ENCODE data around the gene NTF3. TPM values are rescaled to one million over a fixed set of nuclear protein-coding genes. Genes with fewer than 3 reads are reported as not detected.

The NTF3 gene
- polyA plus RNA-seq, 1 of the 3 experiments (the other 2 are of a cell fraction): not detected

DNA sequence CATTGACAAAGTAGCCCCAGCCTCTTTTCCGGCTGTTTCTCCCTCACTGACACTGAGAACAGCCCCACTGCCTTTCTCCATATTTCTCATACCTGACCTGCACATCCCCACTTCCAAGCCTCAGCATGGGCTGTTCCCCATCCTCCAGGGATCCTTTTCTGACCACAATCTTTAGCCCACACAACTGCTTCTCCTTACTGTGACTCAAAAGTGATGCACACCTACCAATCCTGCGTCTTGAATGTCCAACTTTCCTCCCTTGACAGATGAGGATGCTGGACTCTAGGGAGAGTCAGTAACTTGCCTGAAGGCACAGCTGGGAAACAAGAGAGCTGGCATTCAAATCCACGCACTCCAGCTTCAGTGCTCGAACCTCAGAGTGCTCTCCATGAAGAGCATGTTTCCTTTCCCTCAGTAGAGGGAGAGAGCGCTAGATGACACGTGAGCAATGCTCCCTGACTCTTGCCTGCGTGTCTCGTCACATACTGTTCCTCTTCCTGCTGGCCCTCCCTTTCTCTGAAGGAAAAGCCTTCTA lies 75.6 kb downstream of the NTF3 start:
- no peak overlapping the region for H3K4me3 ChIP-seq (ENCODE audit: low read depth in 2 of 2, low read length in 1 of 2)
- H3K79me2 ChIP-seq (ENCODE audit: insufficient read depth): no peaks in the 10 kb centered on the region
- no peaks in the 10 kb centered on the region for H3K9me3 ChIP-seq
- TF ChIP-seq GATA2 (CRISPR knock-in tag; IDR thresholded peaks at IDR 0.05): no peak
- no peak for TF ChIP-seq FOSL2 (IDR thresholded peaks at IDR 0.05; ENCODE audit: borderline replicate concordance, low read depth)
- no peak for TF ChIP-seq RCOR1 (IDR thresholded peaks at IDR 0.05; ENCODE audit: low read length)
- no peak for TF ChIP-seq SIN3A (IDR thresholded peaks at IDR 0.05; ENCODE audit: borderline replicate concordance, low read depth, low read length)
- 12% methylated on average over 7 of the region's 8 CpGs for WGBS (ENCODE audit: low lambda C conversion rate)
- no peak overlapping the region for H3K27ac ChIP-seq (ENCODE audit: low read depth in 2 of 2, low read length in 1 of 2)
- peaks cover 54% of the 10 kb centered on the region; the same call in 1 of the 2 replicates for H3K27me3 ChIP-seq (ENCODE audit: insufficient read depth)
- H3F3A ChIP-seq (replicated peaks; ENCODE audit: insufficient read depth): no peaks in the 10 kb centered on the region
- no peak overlapping the region for H2AFZ ChIP-seq (ENCODE audit: low read depth)
- H3K4me2 ChIP-seq: no peak overlapping the region
- no peaks in the 10 kb centered on the region for H3K4me1 ChIP-seq (ENCODE audit: control insufficient read depth in 1 of 2, insufficient read depth in 2 of 2, low read depth in 1 of 2, low read length in 1 of 2)
- ChIA-PET POLR2A (no interaction called here), CTCF (no interaction called here)
- no peaks in the 10 kb centered on the region for H4K20me1 ChIP-seq (ENCODE audit: insufficient read depth)
- no peak overlapping the region for H3K9ac ChIP-seq
- no peaks in the 10 kb centered on the region for H3K36me3 ChIP-seq (replicated peaks in 1 of 2; ENCODE audit: control insufficient read depth in 1 of 2, insufficient read depth in 2 of 2, low read length in 1 of 2)
- no peak for DNase-seq
- H3K9me2 ChIP-seq: no peaks in the 10 kb centered on the region

DNA sequence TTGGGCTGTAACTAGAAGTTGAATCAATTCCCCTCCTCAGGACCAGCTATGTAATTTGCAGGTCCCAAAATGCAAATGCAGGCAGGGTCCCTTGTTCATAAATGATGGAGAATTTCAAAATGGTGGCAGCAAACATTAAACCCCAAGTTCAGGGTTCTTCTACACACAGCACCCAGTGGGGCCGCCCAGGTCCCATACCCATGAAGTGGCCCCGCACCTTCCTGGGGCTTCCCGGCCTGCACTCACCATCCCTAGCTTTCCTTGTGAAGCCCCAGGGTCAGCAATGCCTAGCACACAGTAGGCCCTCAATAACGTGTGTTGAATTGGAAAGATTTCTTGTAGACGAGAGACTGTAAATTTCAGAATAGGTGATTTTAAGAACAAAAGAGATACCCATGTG lies 76.0 kb downstream of the NTF3 start:
- Histone ChIP-seq H3K4me1 (ENCODE audit: control insufficient read depth in 1 of 2, insufficient read depth in 2 of 2, low read depth in 1 of 2, low read length in 1 of 2) (no peaks in the 10 kb centered on the region), H3K27me3 (ENCODE audit: insufficient read depth) (peaks cover 53% of the 10 kb centered on the region; the same call in 1 of the 2 replicates), H3K36me3 (replicated peaks in 1 of 2; ENCODE audit: control insufficient read depth in 1 of 2, insufficient read depth in 2 of 2, low read length in 1 of 2) (no peaks in the 10 kb centered on the region), H3K9ac (no peak overlapping the region), H3K4me2 (no peak overlapping the region), H3K9me3 (no peaks in the 10 kb centered on the region), H3K79me2 (ENCODE audit: insufficient read depth) (no peaks in the 10 kb centered on the region), H3F3A (replicated peaks; ENCODE audit: insufficient read depth) (no peaks in the 10 kb centered on the region), H4K20me1 (ENCODE audit: insufficient read depth) (no peaks in the 10 kb centered on the region), H3K4me3 (ENCODE audit: low read depth in 2 of 2, low read length in 1 of 2) (no peak overlapping the region), H3K27ac (ENCODE audit: low read depth in 2 of 2, low read length in 1 of 2) (no peak overlapping the region), H2AFZ (ENCODE audit: low read depth) (no peak overlapping the region), H3K9me2 (no peaks in the 10 kb centered on the region)
- CTCF ChIA-PET: no interaction called here
- WGBS (ENCODE audit: low lambda C conversion rate): 8% methylated on average over 5 of the region's 5 CpGs
- TF ChIP-seq EP300 (IDR thresholded peaks at IDR 0.05; ENCODE audit: borderline replicate concordance in 1 of 2, low read depth in 1 of 2, low read length in 1 of 2) (no peak), NRF1 (IDR thresholded peaks at IDR 0.05; ENCODE audit: low read depth, low read length) (no peak), FOSL2 (IDR thresholded peaks at IDR 0.05; ENCODE audit: borderline replicate concordance, low read depth) (no peak), ELF1 (IDR thresholded peaks at IDR 0.05) (no peak), NFIC (IDR thresholded peaks at IDR 0.05; ENCODE audit: borderline replicate concordance) (no peak), SIN3A (IDR thresholded peaks at IDR 0.05; ENCODE audit: borderline replicate concordance, low read depth, low read length) (no peak), FOXJ3 (CRISPR knock-in tag; IDR thresholded peaks at IDR 0.05) (no peak), RAD21 (IDR thresholded peaks at IDR 0.05; ENCODE audit: low read length) (no peak), CHD2 (IDR thresholded peaks at IDR 0.05; ENCODE audit: low read length, partially characterized antibody) (no peak), SMC3 (IDR thresholded peaks at IDR 0.05; ENCODE audit: low read depth, low read length) (no peak), RXRA (IDR thresholded peaks at IDR 0.05; ENCODE audit: borderline replicate concordance, low read depth) (no peak), TCF12 (IDR thresholded peaks at IDR 0.05) (no peak)
- TF ChIP-seq, protein P1, sequence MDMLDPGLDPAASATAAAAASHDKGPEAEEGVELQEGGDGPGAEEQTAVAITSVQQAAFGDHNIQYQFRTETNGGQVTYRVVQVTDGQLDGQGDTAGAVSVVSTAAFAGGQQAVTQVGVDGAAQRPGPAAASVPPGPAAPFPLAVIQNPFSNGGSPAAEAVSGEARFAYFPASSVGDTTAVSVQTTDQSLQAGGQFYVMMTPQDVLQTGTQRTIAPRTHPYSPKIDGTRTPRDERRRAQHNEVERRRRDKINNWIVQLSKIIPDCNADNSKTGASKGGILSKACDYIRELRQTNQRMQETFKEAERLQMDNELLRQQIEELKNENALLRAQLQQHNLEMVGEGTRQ (IDR thresholded peaks at IDR 0.05; ENCODE audit: borderline replicate concordance, low read depth, low read length): no peak
- TF ChIP-seq, protein P2, sequence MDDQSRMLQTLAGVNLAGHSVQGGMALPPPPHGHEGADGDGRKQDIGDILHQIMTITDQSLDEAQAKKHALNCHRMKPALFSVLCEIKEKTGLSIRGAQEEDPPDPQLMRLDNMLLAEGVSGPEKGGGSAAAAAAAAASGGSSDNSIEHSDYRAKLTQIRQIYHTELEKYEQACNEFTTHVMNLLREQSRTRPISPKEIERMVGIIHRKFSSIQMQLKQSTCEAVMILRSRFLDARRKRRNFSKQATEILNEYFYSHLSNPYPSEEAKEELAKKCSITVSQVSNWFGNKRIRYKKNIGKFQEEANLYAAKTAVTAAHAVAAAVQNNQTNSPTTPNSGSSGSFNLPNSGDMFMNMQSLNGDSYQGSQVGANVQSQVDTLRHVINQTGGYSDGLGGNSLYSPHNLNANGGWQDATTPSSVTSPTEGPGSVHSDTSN (IDR thresholded peaks at IDR 0.05): no peak
- TF ChIP-seq, protein P3, sequence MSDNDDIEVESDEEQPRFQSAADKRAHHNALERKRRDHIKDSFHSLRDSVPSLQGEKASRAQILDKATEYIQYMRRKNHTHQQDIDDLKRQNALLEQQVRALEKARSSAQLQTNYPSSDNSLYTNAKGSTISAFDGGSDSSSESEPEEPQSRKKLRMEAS (IDR thresholded peaks at IDR 0.05; ENCODE audit: low read depth): no peak
- DNase-seq: no peak
- POLR2A ChIA-PET: no interaction called here
